ENCODE data around the gene LHB.

Gene LHB

DNA sequence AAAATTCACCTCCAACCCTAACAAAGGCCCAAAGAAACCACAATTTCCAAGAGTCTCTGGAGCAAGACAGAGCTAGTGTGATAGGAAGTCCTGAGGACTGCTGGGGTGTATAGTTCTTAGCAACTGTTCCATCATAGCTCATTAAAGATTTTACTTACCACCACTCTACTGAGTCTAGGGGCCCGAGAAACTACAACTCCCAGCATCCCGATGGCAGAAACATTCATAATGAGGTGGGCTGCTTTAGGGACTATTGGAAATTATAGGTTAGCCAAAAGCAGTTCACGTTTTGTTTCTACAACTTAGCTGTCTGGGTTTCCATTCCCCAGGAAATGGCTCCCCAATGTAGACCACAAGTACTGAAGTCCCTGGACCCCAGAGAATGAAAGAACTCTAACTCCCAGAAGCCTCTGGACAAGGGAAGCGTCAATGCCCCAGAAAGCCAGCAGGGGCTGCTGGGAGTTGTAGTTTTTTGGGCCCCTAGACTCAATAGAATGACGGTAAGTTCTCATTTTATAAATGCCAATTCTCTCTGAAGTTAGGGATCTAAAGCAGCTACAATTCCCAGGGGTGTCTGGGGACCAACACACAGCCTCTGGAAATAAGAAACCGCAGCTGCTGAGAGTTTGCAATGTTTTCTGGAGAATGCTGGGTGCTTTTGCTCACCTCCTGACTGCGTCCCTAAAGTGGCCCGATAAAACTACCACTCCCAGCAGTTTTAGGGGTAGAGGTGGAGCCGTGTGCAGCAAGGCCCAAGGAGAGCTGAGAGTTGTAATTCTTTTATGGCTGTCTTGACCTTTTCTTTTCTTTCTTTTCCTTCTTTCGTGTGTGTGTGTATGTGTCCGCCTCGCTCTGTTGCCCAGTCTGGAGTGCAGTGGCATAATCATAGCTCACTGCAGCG, 40.7 kb downstream of the LHB start:
- no peak for DNase-seq (ENCODE audit: low read depth)

DNA sequence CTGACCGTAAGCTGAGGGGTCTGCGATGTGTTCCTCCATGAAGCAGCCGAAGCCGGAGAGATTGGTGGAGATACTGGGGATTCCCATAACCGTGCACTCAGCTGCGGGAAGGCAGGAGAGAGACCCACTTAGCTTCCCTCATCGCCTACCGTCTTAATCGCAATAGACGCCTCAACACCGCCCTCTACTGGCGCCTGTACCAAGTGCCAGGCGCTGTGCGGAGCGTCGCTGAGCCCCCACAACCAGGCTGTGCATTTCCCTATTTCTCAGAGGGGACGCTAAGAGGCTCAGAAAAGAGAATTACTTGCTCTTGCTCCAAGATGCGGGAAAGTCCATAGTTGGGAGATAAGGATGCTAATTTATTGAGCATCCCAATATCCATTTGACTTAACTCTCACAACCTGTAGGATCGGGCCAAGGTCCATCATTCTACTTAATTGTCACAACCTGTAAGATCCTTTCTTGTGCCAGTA, 45.9 kb downstream of the LHB start:
- DNase-seq (ENCODE audit: low read depth), result peak; percentile 80

DNA sequence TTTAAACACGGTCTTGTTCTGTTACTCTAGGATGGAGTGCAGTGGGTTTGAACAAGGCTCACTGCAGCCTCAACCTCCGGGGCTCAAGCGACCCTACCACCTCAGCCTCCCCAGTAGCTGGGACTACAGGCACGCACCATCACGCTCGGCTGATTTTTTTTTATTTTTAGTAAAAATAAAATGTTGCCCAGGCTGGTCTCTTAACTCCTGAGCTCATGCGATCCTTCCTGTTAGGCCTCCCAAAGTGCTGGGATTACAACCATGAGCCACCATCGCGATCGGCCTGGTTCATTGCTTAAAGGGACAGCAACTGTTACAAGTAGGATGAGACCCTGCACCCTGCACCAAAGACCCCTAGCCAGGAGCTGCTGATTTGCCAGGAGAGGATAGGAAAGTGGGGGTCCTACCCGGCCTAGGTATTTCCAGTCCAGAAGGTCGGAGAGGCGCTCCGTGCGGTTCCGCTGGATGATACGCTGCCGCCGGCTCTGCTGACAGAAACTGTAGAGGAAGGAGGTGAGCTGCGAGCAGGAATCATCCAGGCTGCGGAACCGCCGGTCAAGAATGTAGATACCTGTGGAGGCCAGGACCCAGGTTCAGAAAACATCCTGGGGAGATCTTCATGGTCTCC, 46.6 kb downstream of the LHB start:
- DNase-seq (ENCODE audit: low read depth), result no peak

DNA sequence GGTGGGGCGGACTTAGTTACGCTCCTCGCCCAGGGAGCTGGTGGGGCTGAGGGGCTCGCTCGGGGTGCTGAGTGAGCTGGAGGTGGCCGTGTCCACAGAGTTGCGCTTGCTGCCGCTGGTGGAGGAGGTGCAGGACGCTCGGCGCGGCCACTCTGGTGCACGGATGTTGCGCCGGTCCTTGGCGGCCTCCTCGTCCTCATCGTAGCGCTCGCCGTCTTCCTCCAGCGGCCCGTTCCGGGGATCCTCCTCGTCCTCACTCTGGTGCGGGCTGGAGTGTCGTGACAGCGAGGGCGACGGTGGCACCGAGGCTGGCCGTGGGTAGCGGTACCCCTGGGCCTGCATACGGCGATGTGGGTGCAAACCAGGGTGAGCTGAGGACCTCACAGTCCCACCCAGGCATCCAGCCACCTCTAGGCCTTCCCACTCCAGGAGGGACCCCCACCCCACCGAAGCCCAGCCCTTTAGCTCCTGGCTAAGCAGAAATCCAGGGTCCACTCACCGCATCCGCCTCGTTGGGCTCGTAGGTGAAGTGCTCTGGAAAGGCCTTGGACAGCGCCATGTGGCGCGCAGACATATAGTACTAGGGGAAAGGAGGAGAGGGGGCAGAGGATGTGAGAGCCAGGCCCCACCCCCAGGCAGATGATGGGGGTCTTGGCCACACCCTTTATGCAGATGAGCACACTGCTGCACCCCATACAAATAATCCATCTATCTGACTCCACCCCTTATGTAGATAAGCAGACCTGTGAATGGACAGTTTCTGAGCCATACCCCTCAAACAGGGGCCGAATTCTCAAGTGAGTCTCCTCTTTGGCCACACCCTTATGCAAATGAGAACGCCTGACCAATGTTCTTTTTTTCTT, 47.4 kb downstream of the LHB start:
- no peak for DNase-seq (ENCODE audit: low read depth)

DNA sequence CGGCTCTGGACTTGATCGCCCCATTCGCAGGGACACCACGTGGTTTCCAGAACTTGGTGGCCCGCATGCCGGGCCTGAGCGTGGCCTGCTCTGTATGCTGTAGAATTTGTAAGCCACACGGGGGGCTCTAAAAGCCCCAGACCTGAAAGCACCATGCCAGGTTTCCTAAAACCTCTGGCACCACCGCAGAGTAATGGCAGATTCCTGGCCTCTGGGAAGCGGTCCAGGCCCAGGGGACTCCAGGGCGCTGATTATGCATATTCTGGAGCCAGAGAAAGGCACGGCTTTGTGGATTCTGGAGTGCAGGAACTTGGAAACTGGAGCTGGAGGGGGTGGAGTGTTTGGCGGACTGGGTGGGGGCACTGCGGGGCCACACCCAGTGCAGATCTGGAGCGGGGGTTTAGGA, 48.1 kb downstream of the LHB start:
- DNase-seq (ENCODE audit: low read depth), result no peak

DNA sequence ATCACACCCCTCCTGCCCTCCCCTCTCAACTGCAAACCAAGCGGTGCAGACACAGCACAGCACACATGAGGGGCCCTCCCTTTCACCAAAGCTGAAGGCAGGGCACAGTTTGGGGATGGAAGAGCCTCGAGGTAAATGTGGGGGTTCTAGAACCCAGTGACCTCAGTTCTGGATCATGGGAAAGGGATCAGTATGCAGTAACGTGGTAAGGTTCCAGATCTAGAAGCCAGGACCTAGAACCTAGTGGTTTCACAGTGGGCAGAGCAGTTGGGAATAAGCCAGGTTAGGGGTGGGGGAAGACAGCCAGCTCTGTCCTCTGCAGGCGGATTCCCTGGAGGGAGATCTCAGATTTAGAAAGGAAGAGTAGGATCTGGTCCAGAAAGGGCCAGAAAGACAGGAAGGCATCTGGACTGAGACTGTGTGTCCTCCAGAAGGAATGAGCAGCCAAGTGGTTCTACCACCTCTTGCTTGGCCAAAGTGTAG, 48.7 kb downstream of the LHB start:
- DNase-seq (ENCODE audit: low read depth), result no peak

DNA sequence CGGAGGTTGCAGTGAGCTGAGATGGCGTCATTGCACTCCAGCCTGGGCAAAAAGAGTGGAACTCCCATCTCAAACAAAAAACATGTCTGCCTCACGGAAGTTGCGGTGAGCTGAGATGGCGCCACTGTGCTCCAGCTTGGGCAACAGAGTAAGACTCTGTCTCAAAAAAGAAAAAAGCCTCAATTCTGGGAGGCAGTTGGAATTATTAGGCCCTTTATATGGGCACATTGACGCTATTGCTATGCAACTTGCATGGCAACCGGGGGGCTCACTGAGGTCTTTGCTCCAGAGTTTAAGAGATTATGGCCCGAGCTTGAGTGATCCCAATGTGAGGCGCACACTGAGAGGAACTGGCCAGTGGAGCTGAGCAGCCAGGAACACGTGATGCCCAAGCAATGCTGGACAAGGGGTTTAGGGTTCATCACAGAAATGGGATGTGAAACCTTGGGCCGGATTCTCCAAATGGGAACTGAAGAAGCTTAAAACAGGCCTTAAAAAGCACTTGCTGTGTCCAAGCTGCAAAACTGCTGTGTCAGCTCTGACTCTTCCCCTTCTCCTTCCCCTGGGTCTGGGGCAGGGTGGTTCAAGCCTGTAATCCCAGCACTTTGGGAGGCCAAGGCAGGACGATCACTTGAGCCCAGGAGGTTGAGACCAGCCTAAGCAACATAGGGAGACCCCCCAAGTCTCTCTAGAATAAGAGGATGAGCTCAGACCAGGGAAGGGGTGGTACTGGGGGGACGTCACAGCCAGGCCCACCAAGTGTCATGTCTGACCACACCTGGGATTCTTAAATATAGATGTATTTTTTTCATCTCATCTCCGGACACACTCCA, 49.3 kb downstream of the LHB start:
- DNase-seq (ENCODE audit: low read depth), result no peak

DNA sequence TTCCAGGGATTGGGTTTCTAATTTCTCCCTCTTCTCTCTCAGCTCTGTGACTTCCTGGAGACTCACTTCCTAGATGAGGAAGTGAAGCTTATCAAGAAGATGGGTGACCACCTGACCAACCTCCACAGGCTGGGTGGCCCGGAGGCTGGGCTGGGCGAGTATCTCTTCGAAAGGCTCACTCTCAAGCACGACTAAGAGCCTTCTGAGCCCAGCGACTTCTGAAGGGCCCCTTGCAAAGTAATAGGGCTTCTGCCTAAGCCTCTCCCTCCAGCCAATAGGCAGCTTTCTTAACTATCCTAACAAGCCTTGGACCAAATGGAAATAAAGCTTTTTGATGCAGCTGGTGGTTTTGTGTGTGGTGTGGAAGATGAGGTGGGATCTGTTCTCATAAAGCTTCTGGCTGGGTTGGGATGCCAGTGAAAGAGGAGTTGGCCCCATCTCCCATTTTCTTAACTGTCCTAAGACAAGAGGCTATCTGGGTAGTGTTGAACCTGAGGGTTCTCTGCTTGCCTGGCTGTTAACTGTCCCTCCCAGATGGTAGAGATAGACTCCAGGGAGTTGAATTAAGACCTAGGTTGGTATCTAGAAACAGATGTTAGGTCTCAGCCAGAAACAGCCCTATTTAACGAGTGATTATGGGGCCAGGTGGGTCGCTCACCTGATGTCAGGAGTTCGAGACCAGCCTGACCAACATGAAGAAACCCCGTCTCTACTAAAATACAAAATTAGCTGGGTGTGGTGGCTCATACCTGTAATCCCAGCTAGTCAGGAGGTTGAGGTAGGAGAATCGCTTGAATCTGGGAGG, 50.1 kb downstream of the LHB start:
- no peak for DNase-seq (ENCODE audit: low read depth)

All from activated T-cell treated with anti-CD3 and anti-CD28 coated beads for 1 hour (primary cell).